GM18861 (cell line): ENCODE results near the gene CCDC80.
"Not testable (repeated sequence)": the region's sequence is repeated elsewhere in the genome, so short reads cannot be mapped to it uniquely, and the experiment has no call there.

Experiments used
- ATAC-seq: cut with Tn5 transposase; IDR thresholded peaks from one replicate; pipeline ENCODE4 v1.9.1; 2021; ENCODE audit not compliant: unreplicated experiment

CCDC80 gene

GRCh38 chr3:112640930-112641801 is at the start of gene CCDC80:
Gene CCDC80 (minus strand): TSS chr3:112641143. CDS start chr3:112639905, 1,238 bp downstream.
- no peak for ATAC-seq

- no peak for ATAC-seq
Measured at GRCh38 chr3:112689989-112690388, 49.0 kb upstream of the CCDC80 start.

- ATAC-seq, result no peak
Measured at GRCh38 chr3:112689385-112689784, 48.4 kb upstream of the CCDC80 start.

- no peak for ATAC-seq
Measured at GRCh38 chr3:112688819-112689218, 47.9 kb upstream of the CCDC80 start.

GRCh38 chr3:112688085-112688769 is 47.3 kb upstream of the CCDC80 start:
- ATAC-seq, result no peak

- ATAC-seq, result no peak
Measured at GRCh38 chr3:112687616-112688015, 46.7 kb upstream of the CCDC80 start.

GRCh38 chr3:112687211-112687610 is 46.3 kb upstream of the CCDC80 start:
- ATAC-seq, result no peak

- no peak for ATAC-seq
Measured at GRCh38 chr3:112685956-112686799, 45.2 kb upstream of the CCDC80 start.

- no peak for ATAC-seq
Measured at GRCh38 chr3:112685420-112685819, 44.5 kb upstream of the CCDC80 start.

GRCh38 chr3:112682361-112682760 is 41.4 kb upstream of the CCDC80 start:
- ATAC-seq, result no peak

GRCh38 chr3:112681822-112682325 is 40.9 kb upstream of the CCDC80 start:
- ATAC-seq, result no peak

- peak; percentile 99 for ATAC-seq
Measured at GRCh38 chr3:112676659-112677234, 35.8 kb upstream of the CCDC80 start.

GRCh38 chr3:112675943-112676535 is 35.1 kb upstream of the CCDC80 start:
- no peak for ATAC-seq

- no peak for ATAC-seq
Measured at GRCh38 chr3:112675349-112675748, 34.4 kb upstream of the CCDC80 start.

GRCh38 chr3:112672716-112673541 is 32.0 kb upstream of the CCDC80 start:
- ATAC-seq, result no peak

- ATAC-seq, result no peak
Measured at GRCh38 chr3:112671930-112672715, 31.2 kb upstream of the CCDC80 start.

- ATAC-seq, result no peak
Measured at GRCh38 chr3:112670824-112671223, 29.9 kb upstream of the CCDC80 start.

- ATAC-seq, result no peak
Measured at GRCh38 chr3:112667599-112667998, 26.7 kb upstream of the CCDC80 start.

GRCh38 chr3:112665009-112665408 is 24.1 kb upstream of the CCDC80 start:
- ATAC-seq, result not testable (repeated sequence)
